Stimulated activated CD8-positive, alpha-beta memory T cell treated with anti-CD3 and anti-CD28 coated beads, Interleukin-2, amount 100 ng/mL, for 48 hours (primary cell): ENCODE measurements around the gene EXTL1.
"Not testable (repeated sequence)": the region's sequence is repeated elsewhere in the genome, so short reads cannot be mapped to it uniquely, and the experiment has no call there.

Experiments used
- DNase-seq, 2 donors: peaks; one replicate each; pipeline ENCODE4 v3.0.0-alpha.2; 2020; ENCODE audit warnings: low read depth in 2 of 2

The EXTL1 gene, protein sequence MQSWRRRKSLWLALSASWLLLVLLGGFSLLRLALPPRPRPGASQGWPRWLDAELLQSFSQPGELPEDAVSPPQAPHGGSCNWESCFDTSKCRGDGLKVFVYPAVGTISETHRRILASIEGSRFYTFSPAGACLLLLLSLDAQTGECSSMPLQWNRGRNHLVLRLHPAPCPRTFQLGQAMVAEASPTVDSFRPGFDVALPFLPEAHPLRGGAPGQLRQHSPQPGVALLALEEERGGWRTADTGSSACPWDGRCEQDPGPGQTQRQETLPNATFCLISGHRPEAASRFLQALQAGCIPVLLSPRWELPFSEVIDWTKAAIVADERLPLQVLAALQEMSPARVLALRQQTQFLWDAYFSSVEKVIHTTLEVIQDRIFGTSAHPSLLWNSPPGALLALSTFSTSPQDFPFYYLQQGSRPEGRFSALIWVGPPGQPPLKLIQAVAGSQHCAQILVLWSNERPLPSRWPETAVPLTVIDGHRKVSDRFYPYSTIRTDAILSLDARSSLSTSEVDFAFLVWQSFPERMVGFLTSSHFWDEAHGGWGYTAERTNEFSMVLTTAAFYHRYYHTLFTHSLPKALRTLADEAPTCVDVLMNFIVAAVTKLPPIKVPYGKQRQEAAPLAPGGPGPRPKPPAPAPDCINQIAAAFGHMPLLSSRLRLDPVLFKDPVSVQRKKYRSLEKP

DNA sequence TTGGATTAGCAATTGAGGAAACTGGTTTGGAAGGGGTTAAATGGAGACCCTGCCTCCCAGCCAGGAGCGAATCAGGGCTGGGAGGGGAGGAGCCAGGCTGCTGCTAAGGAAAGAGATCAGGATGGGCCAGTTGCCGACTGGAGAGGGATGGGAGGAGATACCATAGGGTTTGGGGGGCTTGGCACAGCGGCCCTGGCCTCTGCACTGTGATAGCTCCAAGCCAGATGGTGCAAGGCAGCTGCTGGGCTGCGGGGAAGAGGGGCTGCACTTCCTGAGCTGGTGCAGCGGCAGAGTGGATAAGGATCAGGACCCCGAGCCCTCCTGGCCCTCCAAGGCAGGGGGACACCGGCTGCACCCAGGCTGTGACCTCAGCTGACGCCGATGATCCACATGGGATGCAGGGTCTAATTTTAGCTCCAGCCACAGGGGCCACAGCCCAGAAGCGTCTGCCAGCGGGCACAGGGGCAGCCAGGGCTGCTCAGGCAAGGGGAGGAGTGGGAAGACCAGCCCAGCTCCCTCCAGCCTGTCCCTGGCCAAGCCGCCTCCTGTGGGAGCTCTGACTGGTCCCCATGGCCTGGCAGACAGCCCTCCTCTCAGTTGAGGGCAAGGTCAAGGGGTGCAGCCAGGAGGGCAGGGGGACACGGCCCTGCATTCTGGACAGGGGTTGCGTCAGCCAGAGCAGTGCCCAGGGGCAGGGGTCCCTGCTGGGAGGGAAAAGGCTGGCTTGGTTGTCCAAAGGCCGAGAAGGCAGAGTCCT, at the start of gene EXTL1:
Gene EXTL1, plus strand, starts transcription at position 129 of the 757 bp plus-strand sequence. CDS start 872 bp downstream, outside the sequence.
- DNase-seq: no peak

DNA sequence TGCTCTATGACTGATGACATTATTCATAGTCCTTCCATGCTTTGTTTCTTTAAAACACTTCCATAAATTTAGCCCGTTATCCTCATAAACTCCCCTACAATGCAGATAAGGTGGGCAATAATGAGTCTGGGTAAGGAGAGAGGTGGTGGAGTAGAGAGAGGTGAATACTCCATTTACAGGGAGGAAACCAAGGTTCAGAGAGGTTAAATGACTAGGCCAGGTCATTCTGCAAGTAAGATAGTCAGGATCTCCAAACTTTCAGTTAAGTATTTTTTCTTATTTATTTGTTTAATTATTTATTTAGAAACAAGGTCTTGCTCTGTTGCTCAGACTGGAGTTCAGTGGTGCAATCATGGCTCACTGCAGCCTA, 49.8 kb upstream of the EXTL1 start:
- no peak for DNase-seq

DNA sequence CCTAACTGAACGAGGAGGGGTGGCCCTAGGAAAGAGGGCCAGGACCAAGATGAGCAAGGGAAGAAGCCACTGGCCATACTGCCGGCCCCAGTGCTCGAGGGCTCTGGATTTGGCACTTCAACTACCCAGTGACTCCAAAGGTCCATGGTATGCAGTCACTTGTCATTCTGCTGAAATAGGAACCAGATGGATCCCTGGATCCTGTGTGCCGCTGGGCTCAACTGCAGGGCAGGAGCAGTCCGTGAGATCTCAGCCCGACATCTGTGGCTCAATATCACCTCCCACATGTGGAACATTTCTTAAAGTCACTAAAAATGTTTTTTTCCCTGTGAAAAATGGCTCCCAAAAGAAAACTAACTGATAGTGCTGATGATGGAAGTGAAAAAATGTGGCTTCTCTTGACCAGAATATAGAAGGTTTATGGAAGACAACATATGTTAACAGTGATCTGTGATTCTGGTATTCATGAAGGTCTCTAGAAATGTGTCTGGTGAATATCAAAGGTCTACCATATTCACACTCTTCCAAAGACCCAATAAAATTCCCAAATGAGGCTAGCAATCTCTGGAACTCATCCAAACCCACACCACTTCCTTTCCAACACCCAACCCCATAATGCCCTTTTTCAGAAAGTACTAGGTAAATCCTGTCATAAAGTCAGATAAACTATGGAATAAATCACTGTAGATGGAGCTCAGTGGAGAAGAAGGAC, 47.8 kb upstream of the EXTL1 start:
- no peak for DNase-seq

DNA sequence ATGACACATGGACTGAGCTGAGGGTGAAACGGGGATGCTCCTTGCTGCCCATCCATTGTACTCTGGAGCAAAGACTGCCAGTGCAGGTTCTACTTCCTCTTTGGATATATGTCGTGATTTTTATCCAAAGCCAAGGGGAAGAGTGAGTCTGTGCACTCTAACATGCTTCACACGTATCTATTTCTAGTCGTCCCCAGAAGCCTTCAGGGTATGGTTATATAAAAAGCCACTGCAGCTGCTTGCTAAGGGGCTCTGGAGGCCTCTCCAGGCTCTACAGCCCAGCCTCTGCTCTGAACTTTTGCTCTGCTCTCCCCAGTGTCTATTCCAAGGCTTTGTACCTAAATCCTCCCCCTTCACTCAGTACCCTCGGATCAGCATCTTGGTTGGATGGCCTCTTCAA, 43.8 kb upstream of the EXTL1 start:
- no peak for DNase-seq

DNA sequence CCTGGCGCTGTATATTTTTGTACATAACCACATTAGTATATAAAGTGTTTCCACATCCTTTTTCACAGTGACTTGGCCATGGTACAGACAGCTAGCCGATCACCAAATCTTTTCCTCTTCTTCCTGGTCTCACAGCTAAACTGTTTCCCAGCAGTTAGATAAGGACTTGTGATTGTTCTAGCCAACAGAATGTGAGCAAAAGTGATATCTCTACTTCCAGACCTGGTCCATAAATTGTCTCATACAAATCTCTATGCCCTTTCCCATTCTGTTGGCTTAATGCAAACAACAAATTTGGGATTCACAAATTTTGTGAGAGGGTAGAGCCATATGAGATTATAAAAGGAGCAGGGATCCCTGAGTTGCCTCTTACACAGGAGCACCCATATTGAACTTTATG, 43.2 kb upstream of the EXTL1 start:
- no peak for DNase-seq

DNA sequence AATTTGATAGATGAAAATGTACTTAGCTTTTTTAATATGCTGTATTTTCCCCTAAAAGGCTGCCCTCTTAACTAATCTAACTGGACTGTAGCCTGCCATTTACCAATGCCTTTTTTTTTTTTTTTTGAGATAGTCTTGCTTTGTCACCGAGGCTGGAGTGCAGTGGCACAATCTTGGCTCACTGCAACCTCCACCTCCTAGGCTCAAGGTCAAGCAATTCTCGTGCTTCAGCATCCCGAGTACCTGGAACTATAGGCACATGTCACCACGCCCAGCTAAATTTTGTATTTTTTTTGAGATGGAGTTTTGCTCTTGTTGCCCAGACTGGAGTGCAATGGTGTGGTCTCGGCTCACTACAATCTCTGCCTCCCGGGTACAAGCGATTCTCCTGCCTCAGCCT, 42.4 kb upstream of the EXTL1 start:
- DNase-seq: no peak

DNA sequence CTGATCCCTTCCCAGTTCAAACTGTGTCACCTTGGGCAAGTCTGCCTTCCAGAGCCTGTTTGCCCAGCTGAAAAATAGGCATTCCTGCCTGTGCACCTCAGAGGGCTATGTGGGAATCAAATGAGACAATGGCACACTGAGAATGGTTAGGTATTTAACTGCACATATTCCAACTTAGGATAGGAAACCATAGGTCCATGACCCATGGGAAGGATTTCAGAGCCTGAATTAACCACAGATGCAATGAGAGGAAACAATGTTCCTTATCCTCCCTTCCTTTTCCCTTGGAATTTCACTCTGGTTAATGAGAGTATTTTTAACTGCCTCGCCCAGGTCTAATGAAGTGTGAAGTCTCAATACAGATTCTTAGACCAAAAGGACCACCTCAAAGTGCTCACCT, 36.4 kb upstream of the EXTL1 start:
- no peak for DNase-seq

DNA sequence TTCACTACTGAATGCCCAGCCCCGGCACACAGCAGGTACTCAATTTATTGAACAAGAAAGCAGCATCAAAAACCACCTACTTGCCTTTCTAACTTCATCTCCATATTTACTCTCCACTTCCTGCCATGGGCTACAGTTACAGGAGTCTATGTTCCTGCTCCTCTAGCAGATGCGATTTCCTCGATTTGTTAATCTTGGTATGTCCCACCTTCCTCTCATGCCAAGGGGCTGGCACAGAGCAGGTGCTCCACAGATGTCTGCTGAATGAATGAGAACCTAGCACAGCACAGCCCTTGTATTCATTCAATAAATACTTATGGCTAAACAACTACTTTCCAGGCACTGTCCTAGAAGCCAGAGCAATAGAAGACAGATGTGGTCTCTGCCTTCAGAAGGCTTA, 35.9 kb upstream of the EXTL1 start:
- no peak for DNase-seq

DNA sequence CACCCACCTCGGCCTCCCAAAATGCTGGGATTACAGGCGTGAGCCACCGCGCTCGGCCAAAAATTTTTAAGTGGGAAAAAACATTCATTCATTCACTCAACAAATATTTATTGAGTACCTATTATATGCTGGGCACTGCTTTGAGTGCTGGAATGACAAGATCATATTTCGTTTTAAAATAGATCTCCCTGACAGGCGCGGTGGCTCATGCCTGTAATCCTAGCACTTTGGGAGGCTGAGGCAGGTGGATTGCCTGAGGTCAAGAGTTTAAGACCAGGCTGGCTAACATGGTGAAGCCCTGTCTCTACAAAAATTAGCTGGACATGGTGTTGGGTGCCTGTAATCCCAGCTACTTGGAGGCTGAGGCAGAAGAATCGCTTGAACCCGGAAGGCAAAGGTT, 34.8 kb upstream of the EXTL1 start:
- not testable (repeated sequence) for DNase-seq

DNA sequence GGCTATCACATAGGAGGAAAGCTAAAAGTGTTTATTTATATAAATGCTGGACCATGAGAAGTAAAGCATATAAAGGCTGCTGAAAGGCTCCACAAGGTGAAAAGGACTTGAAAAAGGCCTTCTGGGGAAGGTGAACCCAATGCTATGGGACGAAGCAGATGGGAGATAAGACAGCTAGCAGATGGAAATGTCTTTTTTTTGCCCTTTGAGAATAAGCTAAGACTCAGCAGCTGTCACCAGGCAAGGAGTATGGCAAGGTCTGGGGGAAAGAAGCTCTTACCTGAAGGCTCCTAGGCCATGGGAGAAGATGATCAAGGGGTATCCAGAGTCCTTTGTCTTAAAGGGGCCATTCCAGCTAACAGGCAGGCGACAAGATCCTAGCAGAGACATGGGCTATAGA, 33.6 kb upstream of the EXTL1 start:
- no peak for DNase-seq

DNA sequence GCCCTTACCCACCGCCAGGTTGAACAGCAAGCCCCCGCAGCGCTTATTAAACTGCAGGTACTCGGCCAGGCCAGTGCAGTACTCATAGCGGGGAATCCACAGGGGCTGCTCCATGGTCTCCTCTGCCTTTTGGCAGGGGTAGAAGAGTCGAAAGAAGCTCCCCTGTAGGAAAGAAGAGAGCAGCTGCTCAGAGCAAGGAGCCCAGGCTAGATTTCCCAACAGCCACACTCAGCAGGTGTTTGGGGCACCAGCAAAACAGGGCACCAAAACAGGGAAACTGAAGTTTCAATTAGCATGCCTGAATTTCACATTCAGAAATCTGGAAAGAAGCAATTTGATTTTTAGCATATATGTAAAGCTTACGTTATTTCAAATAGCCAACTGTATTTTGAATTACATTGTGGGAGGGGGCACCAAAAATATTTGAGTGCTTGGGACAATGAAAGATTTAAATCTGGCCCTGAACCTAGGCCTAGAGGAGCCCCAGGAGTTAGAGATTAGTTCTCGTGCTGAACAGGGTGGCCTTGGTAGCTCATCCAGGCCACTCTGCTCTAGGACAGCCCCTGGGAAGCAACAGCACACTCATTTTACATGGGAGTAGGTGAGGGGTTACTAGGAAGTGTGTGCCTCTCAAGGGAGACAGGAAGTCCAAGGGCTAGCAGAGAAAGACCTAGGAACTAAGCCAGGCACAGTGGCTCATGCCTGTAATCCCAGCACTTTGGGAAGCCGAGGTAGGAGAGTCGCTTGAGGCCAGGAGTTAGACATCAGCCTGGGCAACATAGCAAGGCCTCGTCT, 31.9 kb upstream of the EXTL1 start:
- DNase-seq: no peak

DNA sequence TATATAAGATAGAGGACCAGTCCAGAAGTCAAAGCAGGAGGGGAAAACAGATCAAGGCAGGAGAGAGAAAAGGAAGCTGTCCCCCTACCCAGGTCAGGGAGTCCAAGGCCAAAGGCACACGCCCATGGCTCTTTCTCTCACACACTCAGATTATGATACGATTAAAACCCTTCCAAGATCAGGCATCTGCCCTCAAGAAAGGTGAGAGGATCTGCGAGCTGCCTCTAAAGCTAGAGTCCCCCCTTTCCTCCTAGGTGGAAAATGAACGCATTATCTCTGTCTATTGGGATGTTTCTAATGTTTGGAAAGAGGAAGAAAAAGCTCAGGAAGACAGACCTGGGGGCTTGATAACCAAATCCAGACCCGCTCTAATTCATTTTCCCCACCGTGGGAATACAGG, 31.3 kb upstream of the EXTL1 start:
- no peak for DNase-seq

DNA sequence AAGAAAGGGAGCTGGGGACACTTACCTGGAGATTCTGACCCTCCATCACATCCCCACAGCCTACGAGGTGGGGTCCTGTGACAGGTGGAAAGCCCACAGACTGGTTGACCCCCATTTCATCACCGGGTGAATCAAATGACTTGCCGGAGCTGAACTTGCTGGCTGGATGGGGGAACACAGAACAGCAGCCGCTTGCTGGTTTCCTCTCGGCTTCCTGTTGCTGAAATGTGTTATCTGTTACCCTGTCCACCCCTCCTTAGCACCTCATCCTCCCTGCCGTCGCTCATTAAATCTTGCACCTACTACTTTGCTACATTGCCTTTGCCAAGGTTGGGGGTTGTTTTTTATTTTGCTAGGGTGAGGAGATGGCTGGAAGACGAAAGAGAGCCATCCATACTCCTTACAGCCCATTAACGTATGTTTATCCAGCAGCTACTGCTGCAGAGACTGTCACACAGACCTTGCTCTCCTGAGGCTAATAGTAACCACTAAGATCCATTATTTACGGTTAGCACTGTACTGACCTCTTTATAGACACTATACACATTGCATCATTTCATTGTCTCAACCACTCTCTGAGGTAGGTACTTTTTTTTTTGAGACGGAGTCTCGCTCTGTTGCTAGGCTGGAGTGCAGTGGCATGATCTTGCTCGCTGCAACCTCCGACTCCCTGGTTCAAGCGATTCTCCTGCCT, 30.7 kb upstream of the EXTL1 start:
- peak in 1 of 2 donors; percentile 29 for DNase-seq

DNA sequence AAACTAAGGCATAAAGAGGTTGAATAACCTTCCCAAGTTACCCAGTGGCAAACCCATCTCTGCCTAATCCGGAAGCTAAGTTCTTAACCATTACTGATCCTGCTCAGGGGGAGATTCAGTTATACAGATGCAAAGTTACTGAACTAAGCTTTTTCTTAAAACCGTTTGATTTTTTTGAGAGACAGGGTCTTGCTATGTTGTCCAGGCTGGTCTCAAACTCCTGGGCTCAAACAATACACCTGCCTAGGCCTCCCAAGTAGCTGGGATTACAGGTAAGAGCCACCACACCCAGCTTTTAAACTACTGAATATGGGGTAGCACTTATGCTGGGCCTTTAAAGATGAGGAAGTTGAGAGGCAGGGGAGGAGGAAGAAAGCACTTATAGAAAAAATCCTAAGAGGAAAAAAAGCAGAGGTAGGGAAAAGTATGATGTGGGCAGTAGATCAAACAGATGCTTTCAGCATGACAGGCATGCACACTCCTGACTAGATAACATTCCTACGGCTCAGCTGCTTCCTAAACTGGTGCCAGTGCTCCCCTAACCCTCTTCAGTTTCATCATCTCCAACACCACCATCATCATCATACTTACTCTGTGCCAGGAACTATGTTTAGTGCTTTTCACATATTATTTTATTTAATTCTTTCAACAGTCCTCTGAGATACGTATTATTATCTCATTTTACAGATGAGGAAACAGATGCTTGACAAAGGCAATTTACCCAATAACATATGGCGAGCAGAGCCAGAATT, 29.5 kb upstream of the EXTL1 start:
- DNase-seq: no peak

DNA sequence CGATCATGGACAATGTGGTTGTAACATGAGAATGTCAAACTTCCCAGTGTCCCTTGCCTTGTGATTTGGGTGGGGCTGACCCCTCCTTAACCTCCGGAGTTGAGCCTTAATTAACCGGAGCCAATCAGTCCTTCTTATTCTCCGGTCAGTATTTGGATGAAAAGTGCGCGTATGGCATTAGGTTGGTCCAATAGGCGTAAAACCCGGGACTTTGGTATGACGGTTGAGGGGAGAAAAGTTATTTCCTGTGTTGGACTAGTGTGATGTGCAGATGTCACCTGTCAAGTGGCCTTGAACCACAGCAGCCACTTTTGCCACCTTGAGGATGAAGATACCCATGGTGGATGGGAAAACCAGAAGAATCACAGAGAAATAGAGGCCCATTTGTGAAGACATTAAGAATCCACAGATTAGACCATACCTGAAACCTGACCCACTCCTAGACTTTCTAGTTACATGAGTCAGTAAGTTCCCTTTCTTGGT, 28.8 kb upstream of the EXTL1 start:
- no peak for DNase-seq

DNA sequence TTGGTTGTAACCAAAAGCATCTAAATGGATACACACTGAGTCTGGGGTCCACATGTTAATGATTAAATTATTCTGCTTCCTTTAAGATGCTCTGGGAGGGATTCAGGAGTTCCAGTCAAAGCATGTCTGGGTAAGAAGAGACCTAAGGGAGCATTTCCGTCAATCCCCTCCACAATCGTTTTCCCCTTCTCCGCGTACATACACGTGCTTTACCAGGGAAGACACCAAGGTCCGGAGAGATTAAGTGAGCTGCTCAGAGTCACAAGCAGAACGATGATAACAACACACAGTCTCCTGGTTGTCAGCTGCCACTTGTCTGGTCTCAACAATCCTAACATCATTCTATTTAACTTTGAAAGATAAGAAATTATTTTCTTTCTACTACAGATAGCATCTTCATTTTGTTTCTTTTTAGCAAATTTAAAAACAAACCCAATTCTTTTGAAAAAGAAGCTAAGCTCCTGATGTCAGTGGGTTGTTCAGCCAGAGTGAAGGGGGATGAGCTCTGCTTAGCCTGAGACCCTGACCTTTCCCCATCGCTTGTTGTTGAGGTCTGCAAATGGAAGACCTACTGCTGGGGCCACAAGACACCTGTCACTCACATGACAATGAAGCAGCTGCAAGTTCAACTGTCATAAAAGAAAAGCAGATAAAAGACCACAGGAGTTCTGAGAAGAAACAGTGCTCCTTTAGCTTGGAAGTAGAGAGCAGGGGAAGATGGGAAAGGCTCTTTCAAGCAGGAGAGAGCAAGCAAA, 28.2 kb upstream of the EXTL1 start:
- no peak for DNase-seq

DNA sequence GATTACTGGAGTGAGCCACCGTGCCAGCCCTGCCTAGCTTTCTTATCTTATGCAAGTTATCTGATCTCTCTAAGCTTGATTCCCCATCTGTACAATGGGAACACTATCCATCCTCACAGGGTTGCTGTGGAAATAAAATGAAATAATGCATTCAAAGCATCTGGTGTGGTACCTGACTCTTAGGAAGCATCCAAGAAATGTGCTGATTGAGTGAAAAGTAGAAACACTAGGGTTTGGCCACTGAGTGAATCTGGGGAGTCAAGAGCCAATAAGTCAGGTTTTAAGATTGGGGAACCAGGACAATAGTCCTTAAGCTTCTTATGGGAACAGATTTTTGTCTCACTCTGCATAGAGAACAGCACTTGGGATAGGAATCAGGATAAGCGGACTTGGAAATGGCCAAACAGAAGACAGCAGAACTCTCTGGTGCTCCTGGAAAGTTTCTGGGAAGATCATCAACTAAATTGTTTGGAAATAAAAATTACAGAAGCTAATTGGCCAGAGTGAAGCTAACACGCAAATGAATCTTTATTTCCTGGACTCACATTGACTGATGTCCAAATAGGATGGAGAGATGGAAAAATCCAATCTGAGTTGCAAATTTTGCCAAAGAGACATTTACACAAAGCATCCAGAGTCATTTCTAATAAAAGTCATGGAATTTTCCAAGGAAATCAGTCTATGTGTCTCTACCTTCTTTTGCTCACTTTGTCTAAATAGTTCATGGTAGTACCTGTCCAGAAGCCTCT, 27.0 kb upstream of the EXTL1 start:
- DNase-seq: no peak
